Renal pelvis (tissue), 4 donors: ENCODE results near the gene MVB12A. TPM values are rescaled to one million over a fixed set of nuclear protein-coding genes. Genes with fewer than 3 reads are reported as not detected.

ENCODE experiments used
- DNase-seq: peaks from one replicate; pipeline ENCODE4 v3.0.0-alpha.2; 2013
- polyA plus RNA-seq, 3 donors: library from polyadenylated mRNA; unstranded; fragments of 120-200 nt; gene quantifications; one replicate each; pipeline ENCODE4 v1.2.1, GENCODE V29; 2013; ENCODE audit not compliant: insufficient read length in 3 of 3

The MVB12A gene
- polyA plus RNA-seq, 3 donors = 68.3 to 87.5 (median 73.0) TPM

DNA sequence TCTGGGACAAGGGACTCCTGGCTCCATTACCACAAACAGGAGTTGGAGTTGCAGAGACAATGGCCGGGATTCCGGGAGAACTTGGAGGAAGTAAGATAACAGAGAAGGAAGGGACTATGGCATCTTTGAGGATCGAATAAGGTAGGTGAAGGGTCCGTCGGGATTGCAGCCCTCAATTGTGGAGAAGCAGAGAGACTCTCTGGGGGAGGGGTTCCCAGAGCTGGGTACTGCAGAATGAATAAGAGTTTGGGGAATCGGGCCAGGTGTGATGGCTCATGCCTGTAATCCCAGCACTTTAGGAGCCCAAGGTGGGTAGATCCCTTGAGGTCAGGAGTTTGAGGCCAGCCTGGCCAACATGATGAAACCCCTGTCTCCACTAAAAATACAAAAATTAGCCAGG, 18.2 kb upstream of the MVB12A start:
- DNase-seq = no peak

- no peak for DNase-seq
Observed at GRCh38 chr19:17402982-17403855, 16.6 kb upstream of the MVB12A start.

- no peak for DNase-seq
Observed at GRCh38 chr19:17404015-17404414, 15.8 kb upstream of the MVB12A start.

- DNase-seq = no peak
Observed at GRCh38 chr19:17404621-17405249, 15.1 kb upstream of the MVB12A start.

DNA sequence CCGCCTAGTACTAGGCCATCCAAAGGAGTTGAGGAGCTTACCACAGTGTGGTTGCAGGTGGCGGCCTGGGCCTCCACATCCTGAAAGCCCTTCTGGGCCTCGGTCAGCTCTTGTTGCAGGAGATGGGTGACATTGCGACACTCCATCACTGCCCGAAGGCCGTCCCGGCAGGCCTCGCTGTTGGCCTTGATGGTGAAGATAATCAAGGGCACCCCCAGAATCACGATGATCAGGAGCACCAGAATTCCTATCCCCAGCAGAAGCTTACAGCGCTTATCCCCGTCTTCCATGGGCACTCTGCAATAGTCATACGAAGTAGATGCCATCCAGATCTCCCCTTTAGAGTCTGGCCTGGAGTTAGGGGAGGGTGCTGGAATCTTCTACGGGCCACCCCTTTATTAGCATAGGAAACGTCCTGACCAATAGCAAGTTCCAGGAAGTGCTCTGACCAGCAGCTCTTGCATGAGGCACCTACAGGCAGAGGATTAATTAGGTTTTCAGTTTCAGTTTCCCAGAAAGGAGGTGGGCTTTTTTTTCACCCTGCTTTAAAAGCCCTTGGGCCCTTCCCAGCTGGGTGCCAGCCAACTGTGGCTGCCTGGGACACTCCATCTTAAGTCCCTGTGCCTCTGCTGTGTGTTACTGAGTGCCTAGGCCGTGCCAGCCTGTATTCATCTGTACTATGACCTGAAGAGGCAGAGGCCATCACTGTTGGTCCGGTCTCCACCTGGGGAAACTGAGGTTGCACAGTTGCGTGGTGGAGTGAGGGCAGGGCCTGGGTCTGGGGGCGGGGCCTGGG, 14.4 kb upstream of the MVB12A start, which contains the start of gene BST2:
TSS of gene BST2 (minus strand) at position 381 of the 796 bp plus-strand sequence. CDS start at position 326, 55 bp downstream.
- peak; percentile 73 for DNase-seq

DNA sequence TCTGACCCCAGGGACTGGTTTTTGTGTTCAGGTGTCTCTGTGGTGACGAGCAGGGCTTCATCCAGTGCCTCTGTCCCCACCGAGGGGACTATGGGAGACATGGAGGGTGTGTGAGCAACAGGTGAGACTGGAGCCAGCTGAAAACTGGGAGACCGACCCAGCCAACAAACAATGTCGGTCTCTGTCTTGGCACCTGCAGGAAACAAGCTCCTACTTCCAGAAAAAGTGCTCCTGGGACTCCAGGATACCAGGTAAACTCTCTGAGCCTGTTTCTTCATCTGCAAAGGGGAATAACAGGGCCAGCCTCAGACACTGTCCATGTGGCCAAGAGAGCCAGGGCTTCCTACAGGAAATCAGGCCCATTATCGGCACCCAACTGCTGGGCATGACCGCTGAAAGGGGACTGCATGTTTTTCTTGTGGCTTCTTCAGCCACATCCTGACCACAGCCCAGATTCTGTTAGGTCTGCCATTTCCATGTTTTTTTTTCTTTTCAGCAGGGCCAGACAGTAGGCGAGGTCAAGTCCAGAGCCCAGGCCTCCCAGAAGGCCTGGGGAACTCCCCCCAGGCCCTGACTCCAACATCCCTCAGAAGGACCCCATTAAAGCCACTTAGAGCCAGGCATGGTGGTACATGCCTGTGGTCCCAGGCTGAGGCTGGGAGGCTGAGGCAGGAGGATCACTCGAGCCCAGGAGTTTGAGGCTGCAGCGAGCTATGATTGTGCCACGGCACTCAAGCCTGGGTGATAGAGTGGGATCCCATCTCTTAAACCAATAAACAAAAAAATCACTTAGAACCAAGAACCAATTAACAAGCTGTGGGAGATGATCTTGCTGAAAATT, 13.6 kb upstream of the MVB12A start:
- no peak for DNase-seq

DNA sequence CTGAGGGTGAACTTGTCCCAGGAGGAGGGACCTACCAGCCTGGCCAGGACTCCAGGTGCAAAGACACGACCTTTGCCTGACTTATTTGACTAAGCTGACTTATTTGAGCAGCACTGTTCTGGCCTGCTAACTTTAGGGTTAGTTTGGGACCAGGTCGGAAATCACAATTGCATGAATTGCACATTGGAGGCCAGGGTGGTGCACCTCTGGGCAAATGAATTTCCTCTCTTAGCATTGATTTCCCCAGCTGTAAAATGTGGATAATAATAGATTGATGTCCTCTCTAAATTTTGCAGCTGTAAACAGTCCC, 13.0 kb upstream of the MVB12A start:
- no peak for DNase-seq

DNA sequence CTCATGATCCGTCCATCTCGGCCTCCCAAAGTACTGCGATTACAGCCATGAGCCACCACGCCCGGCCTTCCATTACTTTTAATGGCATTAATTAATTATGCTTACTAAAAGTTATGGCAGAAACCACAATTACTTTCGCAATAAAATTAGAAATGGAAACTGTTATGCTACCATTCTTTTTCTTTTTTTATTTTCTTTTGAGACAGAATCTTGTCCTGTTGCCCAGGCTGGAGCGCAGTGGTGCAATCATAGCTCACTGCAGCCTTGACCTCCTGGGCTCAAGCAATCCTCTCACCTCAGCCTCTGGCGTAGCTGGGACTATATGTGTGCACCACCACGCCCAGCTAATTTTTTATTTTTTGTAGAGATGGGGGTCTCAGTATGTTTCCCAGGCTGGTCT, 9.9 kb upstream of the MVB12A start:
- no peak for DNase-seq

GRCh38 chr19:17411801-17412200, 8.0 kb upstream of the MVB12A start:
- DNase-seq = no peak

- DNase-seq = no peak
Observed at GRCh38 chr19:17414097-17414496, 5.8 kb upstream of the MVB12A start.

- DNase-seq = no peak
Observed at GRCh38 chr19:17415121-17415520, 4.7 kb upstream of the MVB12A start.

DNA sequence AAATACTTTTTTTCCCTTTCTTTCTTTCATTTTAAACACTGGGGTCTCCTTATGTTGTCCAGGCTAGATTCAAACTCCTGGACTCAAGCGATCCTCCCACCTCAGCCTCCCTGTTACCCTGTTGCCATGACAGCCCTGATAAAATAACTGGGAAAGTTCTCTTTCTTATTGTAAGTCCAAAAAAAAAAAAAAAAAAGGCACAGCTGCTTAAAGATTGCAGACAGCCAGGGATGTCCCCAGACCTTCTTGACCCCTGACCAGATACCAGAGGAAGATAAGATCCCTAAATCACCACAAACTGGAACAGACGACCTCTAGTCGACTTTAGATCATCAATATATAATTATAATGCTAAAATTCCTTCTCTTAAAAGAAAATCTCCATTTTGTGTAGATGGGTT, 1.1 kb upstream of the MVB12A start:
- no peak for DNase-seq

DNA sequence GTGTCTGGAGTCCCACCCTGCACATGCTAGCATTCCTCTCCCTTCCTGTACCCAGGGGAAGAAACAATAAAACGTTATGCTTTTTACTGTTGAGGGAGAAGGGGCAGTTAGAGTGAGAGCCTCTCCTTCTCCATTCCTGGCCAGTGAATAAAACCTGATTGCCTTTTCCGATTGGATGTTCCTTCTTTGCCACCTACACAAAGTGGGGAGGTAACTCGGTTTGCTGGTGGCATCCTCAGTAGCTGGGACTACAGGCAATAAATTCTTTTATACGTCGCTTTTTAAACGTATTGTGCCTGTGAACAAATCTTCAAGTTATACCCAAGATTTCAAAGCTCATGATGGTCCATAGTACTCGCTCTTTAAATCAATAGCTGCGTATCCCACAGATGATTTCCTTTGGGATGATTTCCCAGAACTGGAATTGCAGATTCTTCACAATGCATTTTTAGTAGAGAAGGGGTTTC, 660 bp upstream of the MVB12A start:
- no peak for DNase-seq

GRCh38 chr19:17420475-17420924, 653 bp downstream of the MVB12A start:
- DNase-seq = no peak

- DNase-seq = no peak
Observed at GRCh38 chr19:17421942-17422341, 2.1 kb downstream of the MVB12A start.

GRCh38 chr19:17423429-17424208, 3.8 kb downstream of the MVB12A start:
- DNase-seq = no peak

GRCh38 chr19:17424743-17425365, 5.0 kb downstream of the MVB12A start:
- DNase-seq = peak; percentile 81

DNA sequence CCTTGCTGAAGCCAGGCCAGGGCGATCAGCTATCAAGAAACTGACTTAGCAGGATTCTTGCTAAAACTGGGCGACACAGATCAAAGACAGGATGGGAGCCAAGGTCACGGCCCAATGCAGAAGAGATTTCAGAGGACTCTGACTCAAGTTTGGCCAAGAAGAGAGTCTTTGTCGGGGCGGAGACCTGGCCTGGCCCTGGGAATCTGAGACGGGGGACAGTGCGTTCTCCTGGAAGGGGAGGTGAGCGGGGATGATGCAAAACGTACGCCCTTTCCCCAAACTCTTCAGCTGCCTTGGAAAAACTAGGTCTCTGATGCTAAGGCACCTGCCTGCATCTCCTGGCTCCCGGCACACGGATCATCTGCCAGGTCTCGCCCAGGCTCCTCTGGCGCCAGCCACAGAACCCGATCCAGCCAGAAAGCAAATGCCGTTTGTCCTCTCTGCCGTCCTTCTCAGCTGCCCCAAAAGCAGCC, 9.8 kb downstream of the MVB12A start:
- DNase-seq = no peak

- DNase-seq = no peak
Observed at GRCh38 chr19:17431417-17431816, 11.6 kb downstream of the MVB12A start.

DNA sequence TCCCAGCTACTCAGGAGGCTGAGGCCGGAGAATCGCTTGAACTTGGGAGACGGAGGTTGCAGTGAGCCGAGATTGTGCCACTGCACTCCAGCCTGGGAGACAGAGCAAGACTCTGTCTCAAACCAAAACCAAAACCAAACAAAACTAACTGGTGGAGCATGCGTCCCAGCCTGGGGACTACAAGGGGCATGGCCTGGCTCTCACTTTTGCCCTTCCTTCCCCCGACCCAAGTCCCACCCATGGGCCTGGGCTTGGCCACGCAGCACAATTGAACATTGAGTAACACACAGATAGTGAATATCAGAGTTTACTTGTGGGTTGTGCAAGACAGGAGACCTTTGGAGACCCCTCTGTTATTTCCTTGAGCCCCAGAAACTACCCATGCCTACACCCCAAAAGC, 15.4 kb downstream of the MVB12A start:
- no peak for DNase-seq
